ENCODE measurements around the gene TRPC4AP.

TRPC4AP gene

DNA sequence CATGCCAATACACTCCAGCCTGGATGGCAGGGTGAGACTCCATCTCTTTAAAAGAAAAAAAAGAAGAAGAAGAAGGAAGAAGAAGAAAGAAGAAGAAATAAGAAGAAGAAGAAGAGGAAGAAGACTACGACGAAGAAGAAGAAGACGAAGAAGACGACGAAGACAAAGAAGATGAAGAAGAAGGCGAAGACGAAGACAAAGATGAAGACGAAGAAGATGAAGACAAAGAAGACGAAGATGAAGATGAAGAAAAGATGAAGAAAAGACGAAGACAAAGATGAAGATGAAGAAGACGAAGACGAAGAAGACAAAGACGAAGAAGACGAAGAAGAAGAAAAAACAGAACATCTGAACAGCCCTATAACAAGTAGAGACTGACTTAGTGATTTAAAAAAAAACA is 33.0 kb downstream of the TRPC4AP start (continued):
- TF ChIP-seq, protein P1, sequence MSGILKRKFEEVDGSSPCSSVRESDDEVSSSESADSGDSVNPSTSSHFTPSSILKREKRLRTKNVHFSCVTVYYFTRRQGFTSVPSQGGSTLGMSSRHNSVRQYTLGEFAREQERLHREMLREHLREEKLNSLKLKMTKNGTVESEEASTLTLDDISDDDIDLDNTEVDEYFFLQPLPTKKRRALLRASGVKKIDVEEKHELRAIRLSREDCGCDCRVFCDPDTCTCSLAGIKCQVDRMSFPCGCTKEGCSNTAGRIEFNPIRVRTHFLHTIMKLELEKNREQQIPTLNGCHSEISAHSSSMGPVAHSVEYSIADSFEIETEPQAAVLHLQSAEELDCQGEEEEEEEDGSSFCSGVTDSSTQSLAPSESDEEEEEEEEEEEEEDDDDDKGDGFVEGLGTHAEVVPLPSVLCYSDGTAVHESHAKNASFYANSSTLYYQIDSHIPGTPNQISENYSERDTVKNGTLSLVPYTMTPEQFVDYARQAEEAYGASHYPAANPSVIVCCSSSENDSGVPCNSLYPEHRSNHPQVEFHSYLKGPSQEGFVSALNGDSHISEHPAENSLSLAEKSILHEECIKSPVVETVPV (CRISPR knock-in tag; IDR thresholded peaks at IDR 0.05): no peak
- TF ChIP-seq ZFP30 (CRISPR knock-in tag; IDR thresholded peaks at IDR 0.05): no peak
- TF ChIP-seq ZFP3 (CRISPR knock-in tag; IDR thresholded peaks at IDR 0.05): no peak
- no peak for TF ChIP-seq ZNF8 (CRISPR knock-in tag; IDR thresholded peaks at IDR 0.05)

DNA sequence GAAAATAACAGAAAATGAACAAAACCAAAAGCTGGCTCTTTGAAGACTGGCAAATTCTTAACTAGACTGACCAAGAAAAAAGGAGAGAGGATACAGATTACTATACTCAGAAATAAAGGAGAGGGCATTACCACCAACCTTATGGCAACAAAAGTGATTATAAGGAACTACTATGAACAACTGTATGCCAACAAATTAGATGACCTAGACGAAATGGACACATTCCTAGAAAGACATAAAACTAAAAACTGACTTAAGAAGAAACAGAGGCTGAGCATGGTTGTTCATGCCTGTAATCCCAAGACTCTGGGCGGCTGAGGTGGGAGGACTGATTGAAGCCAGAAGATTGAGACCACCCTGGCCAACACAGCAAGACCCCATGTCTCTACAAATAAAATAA is 33.5 kb downstream of the TRPC4AP start:
- no peak for ATAC-seq
- TF ChIP-seq CSDC2 (CRISPR knock-in tag; IDR thresholded peaks at IDR 0.05) (no peak), OSR1 (CRISPR knock-in tag; IDR thresholded peaks at IDR 0.05) (no peak), ISL1 (CRISPR knock-in tag; IDR thresholded peaks at IDR 0.05) (no peak), TOX (CRISPR knock-in tag; IDR thresholded peaks at IDR 0.05; ENCODE audit: borderline replicate concordance) (no peak), ZC3H10 (CRISPR knock-in tag; IDR thresholded peaks at IDR 0.05) (no peak), ARNTL (CRISPR knock-in tag; IDR thresholded peaks at IDR 0.05; ENCODE audit: borderline replicate concordance, low read depth) (no peak), ESRRG (CRISPR knock-in tag; IDR thresholded peaks at IDR 0.05) (no peak), ZFP3 (CRISPR knock-in tag; IDR thresholded peaks at IDR 0.05) (no peak), ZNF565 (CRISPR knock-in tag; conservative IDR thresholded peaks at IDR 0.05; ENCODE audit: low read depth) (no peak), PPARA (CRISPR knock-in tag; IDR thresholded peaks at IDR 0.05; ENCODE audit: borderline replicate concordance) (no peak), SNAI2 (CRISPR knock-in tag; IDR thresholded peaks at IDR 0.05) (no peak), GLIS3 (CRISPR knock-in tag; IDR thresholded peaks at IDR 0.05) (no peak), ZFP30 (CRISPR knock-in tag; IDR thresholded peaks at IDR 0.05) (no peak)
- TF ChIP-seq, protein P1 (CRISPR knock-in tag; IDR thresholded peaks at IDR 0.05): no peak
- TF ChIP-seq, protein P2, sequence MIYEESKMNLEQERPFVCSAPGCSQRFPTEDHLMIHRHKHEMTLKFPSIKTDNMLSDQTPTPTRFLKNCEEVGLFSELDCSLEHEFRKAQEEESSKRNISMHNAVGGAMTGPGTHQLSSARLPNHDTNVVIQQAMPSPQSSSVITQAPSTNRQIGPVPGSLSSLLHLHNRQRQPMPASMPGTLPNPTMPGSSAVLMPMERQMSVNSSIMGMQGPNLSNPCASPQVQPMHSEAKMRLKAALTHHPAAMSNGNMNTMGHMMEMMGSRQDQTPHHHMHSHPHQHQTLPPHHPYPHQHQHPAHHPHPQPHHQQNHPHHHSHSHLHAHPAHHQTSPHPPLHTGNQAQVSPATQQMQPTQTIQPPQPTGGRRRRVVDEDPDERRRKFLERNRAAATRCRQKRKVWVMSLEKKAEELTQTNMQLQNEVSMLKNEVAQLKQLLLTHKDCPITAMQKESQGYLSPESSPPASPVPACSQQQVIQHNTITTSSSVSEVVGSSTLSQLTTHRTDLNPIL (CRISPR knock-in tag; IDR thresholded peaks at IDR 0.05; ENCODE audit: low read depth): no peak
- TF ChIP-seq, protein P3, sequence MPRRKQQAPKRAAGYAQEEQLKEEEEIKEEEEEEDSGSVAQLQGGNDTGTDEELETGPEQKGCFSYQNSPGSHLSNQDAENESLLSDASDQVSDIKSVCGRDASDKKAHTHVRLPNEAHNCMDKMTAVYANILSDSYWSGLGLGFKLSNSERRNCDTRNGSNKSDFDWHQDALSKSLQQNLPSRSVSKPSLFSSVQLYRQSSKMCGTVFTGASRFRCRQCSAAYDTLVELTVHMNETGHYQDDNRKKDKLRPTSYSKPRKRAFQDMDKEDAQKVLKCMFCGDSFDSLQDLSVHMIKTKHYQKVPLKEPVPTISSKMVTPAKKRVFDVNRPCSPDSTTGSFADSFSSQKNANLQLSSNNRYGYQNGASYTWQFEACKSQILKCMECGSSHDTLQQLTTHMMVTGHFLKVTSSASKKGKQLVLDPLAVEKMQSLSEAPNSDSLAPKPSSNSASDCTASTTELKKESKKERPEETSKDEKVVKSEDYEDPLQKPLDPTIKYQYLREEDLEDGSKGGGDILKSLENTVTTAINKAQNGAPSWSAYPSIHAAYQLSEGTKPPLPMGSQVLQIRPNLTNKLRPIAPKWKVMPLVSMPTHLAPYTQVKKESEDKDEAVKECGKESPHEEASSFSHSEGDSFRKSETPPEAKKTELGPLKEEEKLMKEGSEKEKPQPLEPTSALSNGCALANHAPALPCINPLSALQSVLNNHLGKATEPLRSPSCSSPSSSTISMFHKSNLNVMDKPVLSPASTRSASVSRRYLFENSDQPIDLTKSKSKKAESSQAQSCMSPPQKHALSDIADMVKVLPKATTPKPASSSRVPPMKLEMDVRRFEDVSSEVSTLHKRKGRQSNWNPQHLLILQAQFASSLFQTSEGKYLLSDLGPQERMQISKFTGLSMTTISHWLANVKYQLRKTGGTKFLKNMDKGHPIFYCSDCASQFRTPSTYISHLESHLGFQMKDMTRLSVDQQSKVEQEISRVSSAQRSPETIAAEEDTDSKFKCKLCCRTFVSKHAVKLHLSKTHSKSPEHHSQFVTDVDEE (CRISPR knock-in tag; IDR thresholded peaks at IDR 0.05): no peak
- TF ChIP-seq, protein P4, sequence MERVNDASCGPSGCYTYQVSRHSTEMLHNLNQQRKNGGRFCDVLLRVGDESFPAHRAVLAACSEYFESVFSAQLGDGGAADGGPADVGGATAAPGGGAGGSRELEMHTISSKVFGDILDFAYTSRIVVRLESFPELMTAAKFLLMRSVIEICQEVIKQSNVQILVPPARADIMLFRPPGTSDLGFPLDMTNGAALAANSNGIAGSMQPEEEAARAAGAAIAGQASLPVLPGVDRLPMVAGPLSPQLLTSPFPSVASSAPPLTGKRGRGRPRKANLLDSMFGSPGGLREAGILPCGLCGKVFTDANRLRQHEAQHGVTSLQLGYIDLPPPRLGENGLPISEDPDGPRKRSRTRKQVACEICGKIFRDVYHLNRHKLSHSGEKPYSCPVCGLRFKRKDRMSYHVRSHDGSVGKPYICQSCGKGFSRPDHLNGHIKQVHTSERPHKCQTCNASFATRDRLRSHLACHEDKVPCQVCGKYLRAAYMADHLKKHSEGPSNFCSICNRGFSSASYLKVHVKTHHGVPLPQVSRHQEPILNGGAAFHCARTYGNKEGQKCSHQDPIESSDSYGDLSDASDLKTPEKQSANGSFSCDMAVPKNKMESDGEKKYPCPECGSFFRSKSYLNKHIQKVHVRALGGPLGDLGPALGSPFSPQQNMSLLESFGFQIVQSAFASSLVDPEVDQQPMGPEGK (CRISPR knock-in tag; IDR thresholded peaks at IDR 0.05; ENCODE audit: borderline replicate concordance): no peak
- TF ChIP-seq, protein P5, sequence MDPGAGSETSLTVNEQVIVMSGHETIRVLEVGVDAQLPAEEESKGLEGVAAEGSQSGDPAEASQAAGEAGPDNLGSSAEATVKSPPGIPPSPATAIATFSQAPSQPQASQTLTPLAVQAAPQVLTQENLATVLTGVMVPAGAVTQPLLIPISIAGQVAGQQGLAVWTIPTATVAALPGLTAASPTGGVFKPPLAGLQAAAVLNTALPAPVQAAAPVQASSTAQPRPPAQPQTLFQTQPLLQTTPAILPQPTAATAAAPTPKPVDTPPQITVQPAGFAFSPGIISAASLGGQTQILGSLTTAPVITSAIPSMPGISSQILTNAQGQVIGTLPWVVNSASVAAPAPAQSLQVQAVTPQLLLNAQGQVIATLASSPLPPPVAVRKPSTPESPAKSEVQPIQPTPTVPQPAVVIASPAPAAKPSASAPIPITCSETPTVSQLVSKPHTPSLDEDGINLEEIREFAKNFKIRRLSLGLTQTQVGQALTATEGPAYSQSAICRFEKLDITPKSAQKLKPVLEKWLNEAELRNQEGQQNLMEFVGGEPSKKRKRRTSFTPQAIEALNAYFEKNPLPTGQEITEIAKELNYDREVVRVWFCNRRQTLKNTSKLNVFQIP (CRISPR knock-in tag; IDR thresholded peaks at IDR 0.05; ENCODE audit: borderline replicate concordance, low read depth): no peak
